HG03159 (cell line): Measurements from ENCODE around the gene NOTCH2.

ENCODE experiments used
- ATAC-seq: cut with Tn5 transposase; IDR thresholded peaks from one replicate; pipeline ENCODE4 v1.9.1; 2021; ENCODE audit warnings: mild to moderate bottlenecking, moderate library complexity; ENCODE audit not compliant: unreplicated experiment

Gene NOTCH2

DNA sequence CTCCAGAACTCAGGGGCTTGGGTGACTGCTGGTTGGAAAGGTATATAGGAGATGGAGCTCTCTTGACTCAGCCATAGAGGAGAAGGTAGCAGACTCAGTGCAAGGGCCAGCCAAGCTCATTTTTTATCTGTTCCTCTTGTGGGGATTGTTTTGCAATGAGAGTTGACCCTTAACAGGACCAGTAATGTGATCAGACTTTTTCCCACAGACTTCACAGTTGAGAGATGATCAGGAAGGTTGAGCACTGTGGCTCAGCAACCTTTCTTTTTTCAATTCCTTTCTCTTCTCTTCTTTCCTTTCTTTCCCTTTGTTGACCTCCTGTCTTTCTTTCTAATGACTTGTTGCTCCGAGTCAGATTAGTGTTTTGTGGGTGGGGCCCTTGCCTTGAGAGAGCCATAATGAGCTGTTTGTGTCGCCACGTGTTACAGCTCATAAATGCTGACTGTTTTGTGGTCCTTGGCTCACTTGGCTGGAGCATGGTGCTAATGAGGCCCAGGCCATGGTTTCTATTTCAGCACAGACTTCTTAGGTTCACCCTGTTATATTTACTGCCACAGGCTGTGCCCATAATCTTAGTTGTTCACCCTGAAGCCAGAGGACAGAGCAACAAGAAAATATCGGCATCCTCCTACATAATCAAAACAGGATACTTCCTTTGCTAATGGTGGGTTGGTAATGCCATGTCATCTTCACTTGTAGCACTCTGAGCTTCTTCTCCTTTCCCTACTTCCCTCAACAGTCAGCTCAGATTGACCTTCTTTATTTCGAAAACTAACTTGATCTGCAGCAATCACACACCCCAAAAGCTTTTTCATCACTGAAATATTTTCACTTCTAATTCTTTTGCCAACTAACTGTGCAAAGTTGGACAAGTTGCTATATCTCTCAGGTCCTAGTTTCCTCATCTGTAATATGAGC lies 187.1 kb downstream of the NOTCH2 start:
- ATAC-seq = no peak

DNA sequence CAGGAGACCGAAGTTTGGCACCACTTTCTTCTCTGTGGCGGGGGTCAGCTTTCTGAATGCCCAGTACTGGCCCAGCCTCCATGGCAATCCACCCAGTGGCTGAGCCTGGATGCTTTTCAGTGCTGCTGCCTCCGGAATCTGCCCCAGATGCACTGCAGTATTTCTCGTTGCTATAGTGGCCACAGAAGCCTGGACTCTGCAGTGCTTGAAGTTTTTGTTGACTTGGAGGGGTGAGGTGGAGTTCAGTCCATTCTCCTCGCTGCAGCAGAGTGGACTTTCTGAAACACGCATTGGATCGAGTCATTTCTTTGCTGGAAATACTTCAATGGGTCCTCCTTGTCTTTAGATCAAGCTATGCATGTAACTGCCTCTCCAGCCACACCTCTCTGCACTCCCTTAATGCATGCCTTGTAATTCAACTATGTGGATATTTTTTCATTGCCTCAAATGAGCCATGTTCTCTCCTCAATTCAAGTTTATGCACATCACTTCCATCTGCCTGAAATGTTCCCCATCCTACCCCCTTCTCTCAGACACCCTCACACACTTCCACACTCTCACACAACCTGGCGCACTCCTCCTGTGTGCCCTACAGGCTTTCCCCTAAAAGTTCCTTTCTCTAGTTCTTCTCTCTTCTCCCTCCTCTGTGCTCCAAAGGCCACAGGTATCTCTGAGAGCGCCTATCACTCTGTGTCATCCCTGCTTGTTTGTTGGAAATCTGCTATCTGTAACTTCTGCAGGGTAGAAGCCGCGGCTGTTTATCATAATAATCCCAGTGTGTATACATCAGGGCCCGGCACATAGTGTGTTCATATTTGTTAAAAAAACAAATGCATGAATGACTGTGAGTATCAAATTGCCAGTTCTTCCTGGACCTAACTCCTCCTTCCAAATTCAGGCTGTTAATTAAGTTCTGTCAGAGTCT lies 189.7 kb downstream of the NOTCH2 start:
- no peak for ATAC-seq

DNA sequence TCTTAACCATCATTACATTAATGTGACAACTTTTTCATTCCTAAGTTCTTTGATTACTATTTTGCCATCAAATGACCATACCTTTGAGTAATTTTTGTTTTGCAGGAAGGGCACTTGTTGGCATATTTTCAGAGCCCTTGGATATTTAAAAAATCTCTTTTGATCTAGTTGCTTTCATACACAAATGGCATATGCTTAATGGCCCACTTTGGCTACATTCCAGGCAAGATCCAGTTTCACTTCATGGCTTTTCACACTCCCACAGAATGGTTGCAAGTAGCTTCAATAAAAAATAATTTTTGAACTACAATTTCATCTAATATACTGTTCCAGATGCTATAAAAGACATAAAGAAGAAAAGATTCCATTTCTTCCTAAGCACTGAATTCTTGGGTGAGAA lies 191.3 kb downstream of the NOTCH2 start:
- no peak for ATAC-seq

DNA sequence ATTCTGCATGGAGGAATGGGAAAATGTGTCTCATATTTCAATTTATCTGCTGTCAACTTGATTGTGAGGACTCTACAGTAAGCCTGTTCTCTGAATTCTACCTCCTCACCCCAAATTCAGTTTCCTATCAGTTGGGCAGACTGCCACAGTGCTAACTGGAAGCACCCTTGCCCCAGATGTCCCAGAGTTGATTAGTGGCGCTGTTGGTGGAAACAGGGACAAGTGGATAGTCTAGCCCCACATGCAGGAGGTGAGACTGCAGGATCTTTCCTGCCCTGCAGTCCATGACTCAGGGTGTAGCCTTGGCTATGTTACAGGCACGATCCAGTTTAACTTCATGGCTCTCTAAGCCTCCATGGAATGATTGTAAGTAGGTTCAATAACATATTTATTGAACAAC lies 195.3 kb downstream of the NOTCH2 start:
- ATAC-seq = no peak

DNA sequence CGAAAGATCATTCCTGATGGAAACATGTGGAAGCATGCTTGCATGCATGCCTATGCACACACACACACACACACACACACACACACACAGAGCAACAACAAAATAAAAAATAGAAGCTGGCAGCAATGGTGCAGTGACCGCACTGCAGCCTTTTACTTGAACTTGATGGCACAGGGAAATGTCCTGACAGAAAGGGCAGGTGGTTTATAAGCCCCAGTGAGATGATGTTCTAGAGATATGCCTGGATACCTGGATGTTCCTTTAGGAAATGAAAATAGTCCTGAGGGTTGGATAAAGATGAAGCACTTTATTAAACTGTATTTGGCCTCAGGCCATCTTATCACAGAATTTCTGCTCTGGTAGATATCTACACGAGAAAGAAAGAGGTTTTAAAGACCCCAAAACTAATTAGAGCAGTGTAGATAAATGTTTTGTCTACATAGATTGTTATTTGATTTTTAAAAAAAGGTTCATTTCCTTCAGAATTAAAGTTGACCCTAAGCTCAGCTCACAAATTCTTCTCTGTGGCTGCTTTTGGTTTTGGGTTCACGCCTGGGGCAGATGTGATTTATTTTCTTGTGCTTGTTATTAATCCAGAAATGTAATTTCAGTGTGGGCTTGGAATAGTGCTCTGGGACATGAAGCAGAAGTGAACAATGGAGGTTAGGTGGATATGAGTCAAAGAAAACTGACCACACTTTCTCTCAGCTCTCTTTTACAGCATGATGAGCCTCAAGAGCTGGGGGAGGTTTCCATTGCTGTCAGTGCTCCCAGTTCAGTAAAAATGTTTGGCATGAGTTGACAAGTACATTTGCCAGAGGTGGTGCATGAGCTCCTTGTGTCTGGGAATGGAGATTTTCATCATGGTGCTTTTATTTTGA lies 196.1 kb downstream of the NOTCH2 start:
- ATAC-seq = no peak

DNA sequence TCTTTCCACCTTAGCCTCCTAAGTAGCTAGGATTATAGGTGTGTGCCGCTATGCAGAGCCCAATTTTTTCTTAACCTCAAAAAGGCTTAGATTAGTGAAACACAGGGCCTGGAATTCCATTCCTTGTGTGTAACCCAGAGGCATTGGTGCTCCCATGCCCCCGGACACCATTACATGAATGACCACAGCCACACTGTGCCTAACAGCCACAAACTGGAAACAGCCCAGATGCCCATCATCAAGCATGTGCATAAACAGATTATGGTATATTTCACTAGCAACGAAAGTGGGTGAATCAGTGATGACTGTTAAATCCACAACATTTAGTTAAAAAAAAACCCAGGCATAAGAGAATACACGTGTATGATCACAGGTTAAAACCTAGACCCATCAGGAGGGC lies 197.6 kb downstream of the NOTCH2 start:
- ATAC-seq = no peak

DNA sequence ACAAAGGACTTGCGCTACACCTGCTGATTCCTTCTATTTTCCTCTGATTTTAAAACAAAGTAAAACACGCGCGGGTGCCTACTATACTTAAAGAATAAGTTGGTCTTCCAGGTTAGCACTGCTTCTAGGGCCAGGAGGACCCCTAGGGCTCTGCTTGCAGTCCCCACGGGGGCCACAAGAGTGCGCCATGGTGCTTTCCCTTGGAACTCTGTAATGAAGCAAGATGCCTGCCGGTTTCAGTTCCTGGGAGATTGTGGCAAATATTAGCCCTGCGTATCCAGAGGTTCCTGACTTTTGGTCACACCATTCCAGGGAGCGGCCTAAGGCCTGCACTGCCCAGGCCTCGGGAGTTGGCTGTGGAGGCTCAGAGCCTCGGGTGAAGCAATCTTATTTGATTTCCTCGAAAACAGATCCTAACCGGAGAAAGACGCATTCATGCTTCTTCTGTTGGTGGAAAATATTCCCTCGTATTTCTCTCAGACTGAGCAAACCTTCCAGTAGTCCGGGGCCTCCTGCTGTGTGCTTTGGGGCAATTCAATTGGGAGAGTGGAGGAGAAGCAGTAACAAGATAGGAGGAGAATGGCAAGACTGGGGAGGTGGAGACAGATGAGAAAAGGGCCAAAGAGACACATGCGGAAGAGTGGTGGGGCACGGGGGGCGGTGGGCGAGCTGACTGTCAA lies 198.4 kb downstream of the NOTCH2 start:
- peak; percentile 61 for ATAC-seq

DNA sequence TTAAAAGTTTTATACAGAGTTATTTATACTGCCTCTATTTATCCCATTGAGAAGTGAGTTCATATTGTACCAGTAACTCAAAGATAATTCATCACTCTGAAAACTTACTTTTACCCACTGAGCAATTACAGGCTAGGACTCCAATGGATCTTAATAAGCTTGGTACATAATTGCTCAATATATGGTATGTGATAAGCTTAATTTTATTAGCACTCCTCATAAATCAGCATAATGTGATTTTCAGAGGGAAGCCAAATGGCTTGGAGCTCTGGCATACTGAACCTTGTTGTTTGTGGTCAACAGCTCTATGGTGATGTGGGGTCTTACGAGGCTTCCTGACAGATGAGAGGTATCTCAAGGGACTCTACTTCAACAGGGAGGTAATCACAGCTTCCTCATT lies 199.5 kb downstream of the NOTCH2 start:
- no peak for ATAC-seq

DNA sequence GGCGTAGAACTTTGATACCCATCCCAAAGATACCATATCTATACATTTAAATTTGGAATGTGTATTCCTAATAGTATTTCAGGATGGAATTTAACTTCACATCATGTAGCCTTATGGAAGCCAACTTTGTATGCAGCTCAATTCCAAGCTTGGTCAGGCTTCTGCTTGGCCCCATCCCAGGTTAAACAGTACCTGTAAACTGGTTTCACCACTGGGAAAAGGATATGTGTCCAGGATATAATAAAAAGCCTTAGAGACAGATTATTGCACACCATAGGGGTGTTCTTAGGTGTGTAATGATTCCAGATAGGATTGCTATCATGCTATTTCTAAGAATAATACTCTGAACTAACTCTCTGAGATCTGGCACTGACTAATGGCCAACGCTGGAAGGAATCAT lies 201.3 kb downstream of the NOTCH2 start:
- no peak for ATAC-seq

DNA sequence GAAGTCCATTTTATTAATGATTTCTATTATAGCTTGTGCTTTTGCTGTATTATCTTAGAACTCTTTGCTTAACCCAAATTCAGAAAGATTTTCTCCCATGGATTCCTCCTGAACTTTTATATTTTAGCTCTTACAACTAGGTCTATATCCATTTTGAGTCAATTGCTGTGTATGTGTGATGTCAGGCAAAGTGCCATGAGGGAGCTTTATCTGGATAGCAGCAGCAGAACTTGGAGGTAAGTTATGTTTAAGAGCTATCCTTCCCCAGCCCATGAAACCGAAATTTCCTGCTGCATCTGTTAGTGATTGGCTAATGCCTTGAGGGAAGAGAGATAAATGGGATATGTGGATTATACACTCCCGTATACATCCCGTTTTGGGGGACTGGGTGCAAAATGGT lies 203.0 kb downstream of the NOTCH2 start:
- no peak for ATAC-seq

DNA sequence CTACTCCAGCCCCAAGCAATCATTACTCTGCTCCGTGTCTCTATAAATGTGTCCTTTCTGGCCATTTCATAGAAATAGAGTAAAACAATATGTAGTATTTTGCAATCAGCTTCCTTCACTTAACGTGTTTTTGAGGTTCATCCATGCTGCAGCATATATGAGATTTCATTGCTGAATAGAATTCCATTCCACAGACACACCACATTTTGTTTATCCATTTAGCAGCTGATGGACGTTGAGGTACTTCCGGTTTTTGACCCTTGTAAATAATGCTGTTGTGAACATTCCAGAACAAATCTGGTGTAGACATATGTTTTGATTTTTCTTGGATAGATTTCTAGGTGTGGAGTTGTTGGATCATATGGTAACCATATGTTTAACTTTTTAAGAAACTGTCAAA lies 203.8 kb downstream of the NOTCH2 start:
- no peak for ATAC-seq

DNA sequence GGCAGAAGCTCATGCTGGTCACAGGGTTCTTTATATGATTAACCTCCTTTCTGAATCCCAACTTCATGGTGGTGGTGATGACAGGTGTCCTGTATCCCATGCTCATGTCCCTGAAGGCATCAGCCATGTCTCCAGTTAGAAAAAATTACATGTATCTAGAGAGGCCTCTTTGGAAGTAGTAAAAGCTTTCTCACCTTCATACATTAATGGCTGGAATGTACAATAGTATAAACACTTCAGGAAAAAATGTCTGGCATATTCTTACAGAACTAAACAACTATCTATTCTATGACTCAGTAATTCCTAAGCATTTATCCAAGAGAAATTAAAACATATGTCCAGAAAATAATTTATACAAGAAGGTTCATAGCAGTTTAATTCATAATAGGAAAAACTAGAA lies 207.2 kb downstream of the NOTCH2 start:
- no peak for ATAC-seq
